Mucosa of gallbladder (tissue), 1 donor: ENCODE data around the gene CTTNBP2. TPM values are rescaled to one million over a fixed set of nuclear protein-coding genes. Genes with fewer than 3 reads are reported as not detected.
"Not testable (repeated sequence)": the region's sequence is repeated elsewhere in the genome, so short reads cannot be mapped to it uniquely, and the experiment has no call there.

Source experiments
- DNase-seq: peaks from one replicate; pipeline ENCODE4 v3.0.0-alpha.2; 2020; ENCODE audit warnings: low spot score
- total RNA-seq: library from RNA; stranded (reverse); gene quantifications from one replicate; pipeline ENCODE4 v1.2.1, GENCODE V29; 2021
- donor health status: DM: no; HTN: no; CAD: no.

The CTTNBP2 gene
- total RNA-seq, 1 donor from 2014 or later: 10.6 TPM

DNA sequence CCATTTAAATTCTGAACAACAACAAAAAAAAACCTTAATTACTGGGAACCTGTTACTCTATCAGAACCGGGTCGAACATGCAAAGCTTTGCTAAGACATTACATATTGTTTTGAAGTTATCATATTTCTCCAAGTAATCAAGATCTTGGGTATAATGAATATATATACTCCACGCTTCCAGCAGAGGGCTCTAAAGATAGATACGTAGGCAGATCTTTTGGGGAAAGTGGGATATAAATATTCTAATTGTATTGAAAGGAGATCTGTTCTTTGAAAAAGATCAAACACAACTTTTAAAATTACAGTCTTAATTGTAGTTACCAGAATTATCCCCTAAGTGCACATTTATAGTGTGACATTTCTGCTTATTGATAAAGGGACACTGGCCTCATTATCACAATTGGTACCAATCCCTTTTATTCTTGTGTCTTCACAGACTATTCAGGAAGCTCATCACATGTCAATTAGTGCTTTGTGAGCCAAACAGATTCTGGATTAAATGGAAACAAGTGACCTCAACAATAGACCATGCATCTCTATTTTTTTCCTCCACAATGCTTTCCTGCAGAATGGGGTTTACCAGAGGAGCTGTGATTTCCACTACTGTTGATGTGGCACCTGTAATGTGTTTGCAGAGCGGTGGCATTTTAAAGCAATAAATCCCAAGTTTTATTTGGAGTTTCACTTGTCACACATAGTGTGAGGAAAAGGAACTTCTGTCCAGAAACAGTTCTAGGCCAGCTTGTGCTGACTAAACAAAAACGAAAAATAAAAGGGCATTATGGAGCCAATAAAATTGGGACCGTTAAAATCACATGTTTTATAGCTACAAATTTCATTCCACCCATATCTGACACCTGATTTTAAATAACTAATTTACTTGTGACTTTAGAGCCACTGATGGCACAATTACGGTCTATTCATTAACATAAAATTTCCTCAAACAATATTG, 122.4 kb downstream of the CTTNBP2 start:
- DNase-seq: no peak

- DNase-seq: no peak
These were observed 131.3 kb downstream of the CTTNBP2 start for GRCh38 chr7:117741962-117742361.

DNA sequence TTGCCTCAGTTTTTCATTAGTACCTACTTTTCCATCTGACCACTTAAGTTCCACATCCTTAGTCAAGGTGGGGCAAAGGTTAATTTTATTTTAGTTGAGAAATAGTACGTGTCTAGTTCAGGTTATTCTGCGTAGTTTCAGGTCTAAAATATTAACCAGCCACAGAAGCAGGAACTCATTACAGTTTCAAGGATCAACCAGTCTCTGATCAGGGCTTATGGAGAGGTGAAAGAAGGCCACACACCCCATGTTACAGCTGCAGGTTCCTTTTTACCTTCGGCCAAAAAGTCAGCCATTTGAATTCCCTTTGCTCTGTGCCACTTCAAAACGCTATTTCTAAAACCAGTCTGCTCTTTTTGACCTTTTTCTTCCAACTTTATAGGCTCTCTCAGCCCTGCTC, 134.2 kb downstream of the CTTNBP2 start:
- DNase-seq: no peak

DNA sequence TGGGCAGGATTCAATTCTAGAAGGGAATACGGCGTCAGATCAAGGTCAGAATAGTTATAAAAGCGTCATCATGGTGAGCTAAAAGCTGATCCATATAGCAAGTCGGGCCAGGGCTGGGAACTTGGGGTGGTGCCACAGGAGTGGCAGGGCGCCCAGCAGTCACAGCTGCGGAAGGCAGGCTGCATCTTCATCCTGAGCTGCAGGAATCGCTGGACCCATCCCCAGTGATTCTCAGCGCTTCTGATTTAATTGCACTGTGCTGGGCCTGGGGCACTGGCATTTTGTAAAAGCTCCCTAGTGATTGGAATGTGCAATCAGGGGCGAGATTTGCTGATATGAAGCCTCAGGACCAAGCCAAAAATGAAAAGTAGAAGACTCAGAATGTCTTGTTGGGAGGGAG, 135.3 kb downstream of the CTTNBP2 start:
- DNase-seq: no peak

- DNase-seq: no peak
These were observed 141.8 kb downstream of the CTTNBP2 start for GRCh38 chr7:117731455-117731854.

GRCh38 chr7:117730390-117730789, 142.9 kb downstream of the CTTNBP2 start:
- no peak for DNase-seq

- no peak for DNase-seq
These were observed 144.2 kb downstream of the CTTNBP2 start for GRCh38 chr7:117728890-117729624.

GRCh38 chr7:117724898-117725297, 148.3 kb downstream of the CTTNBP2 start:
- DNase-seq: no peak

- DNase-seq: no peak
These were observed 153.9 kb downstream of the CTTNBP2 start for GRCh38 chr7:117719377-117719776.

- no peak for DNase-seq
These were observed 155.0 kb downstream of the CTTNBP2 start for GRCh38 chr7:117718116-117718835.

DNA sequence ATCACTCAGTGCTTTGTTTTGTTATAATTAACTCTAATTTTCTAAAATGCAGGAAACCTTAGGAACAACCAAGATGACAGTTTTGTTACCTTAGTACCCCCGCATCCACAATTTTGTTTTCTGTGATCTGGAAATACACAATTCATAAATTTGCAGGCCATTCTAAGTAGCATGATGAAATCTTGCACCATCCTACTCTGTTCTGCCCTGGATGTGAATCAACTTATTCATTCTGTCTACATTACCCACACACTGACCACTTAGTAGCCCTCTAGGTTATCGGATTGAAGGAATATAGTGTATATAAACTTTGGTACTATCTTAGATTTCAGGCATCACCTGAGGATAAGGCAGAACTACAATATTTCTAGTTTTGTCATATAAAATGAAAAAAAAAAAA, 155.9 kb downstream of the CTTNBP2 start:
- DNase-seq: no peak

DNA sequence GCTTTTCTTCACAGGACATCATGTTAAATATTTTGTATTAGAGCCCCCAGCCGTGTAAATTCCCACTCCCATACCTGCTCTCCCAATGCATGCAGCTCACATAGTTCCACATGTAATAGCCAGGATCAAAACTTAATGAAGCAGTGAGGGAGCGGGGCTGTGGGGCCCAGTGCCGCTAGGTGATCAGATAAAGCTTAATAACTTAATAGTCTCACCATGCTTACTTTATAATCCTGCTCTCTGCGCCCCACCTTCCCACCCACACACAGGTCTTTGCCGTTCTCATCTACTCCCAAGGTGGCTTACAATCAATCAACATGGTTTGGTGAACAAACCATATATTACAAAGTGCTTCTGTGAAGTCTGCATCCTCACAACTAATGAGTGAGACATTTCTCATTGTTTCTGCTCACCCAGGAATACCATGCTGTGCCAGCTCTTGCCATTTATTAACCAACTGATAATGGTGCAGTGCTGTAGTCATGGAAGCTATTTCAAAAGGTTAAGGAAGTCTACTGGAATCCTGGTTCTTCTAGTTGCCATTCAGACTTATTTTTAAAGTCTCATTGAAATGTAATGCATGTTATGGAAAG, 156.4 kb downstream of the CTTNBP2 start:
- peak; percentile 74 for DNase-seq

GRCh38 chr7:117715784-117716445, 157.3 kb downstream of the CTTNBP2 start:
- DNase-seq: peak; percentile 71

- DNase-seq: no peak
These were observed 161.7 kb downstream of the CTTNBP2 start for GRCh38 chr7:117711556-117711955.

- not testable (repeated sequence) for DNase-seq
These were observed 165.1 kb downstream of the CTTNBP2 start for GRCh38 chr7:117708173-117708572.

- no peak for DNase-seq
These were observed 166.2 kb downstream of the CTTNBP2 start for GRCh38 chr7:117707080-117707479.

GRCh38 chr7:117706210-117706609, 167.0 kb downstream of the CTTNBP2 start:
- no peak for DNase-seq

DNA sequence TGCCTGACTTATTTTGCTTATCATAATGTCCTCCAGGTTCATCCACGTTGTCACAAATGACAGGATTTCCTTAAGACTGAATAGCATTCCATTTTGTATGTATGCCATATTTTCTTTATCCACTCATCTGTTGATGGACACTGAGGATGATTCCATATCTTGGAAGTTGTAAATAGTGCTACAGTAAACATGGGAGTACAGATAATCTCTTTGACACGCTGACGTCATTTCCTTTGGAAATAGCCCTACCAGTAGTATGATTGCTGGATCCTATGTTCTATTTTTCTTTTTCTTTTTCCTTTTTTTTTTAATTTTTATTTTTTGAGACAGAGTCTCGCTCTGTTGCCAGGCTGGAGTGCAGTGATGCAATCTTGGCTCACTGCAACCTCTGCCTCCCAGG, 167.6 kb downstream of the CTTNBP2 start:
- DNase-seq: no peak

- DNase-seq: no peak
These were observed 169.2 kb downstream of the CTTNBP2 start for GRCh38 chr7:117704063-117704462.

GRCh38 chr7:117698018-117698417, 175.2 kb downstream of the CTTNBP2 start:
- no peak for DNase-seq

GRCh38 chr7:117692338-117692737, 180.9 kb downstream of the CTTNBP2 start:
- DNase-seq: no peak
